D341Med (cell line): ENCODE results near the gene FCHO1.

Source experiments
- DNase-seq: peaks from one replicate; pipeline ENCODE4 v3.0.0; 2012; ENCODE audit warnings: low spot score

Gene FCHO1

DNA sequence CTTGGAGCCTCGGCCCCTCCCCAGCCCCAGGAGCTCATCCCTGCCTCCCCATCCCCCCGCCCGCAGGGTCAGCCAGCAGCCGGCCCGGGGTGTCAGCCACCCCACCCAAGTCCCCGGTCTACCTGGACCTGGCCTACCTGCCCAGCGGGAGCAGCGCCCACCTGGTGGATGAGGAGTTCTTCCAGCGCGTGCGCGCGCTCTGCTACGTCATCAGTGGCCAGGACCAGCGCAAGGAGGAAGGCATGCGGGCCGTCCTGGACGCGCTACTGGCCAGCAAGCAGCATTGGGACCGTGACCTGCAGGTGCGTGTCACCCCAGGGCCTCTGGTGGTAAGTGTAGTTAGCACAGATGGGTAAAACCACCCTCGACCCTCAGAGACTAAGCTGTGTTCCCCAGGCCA, 18.1 kb upstream of the FCHO1 start:
- DNase-seq, result no peak

DNA sequence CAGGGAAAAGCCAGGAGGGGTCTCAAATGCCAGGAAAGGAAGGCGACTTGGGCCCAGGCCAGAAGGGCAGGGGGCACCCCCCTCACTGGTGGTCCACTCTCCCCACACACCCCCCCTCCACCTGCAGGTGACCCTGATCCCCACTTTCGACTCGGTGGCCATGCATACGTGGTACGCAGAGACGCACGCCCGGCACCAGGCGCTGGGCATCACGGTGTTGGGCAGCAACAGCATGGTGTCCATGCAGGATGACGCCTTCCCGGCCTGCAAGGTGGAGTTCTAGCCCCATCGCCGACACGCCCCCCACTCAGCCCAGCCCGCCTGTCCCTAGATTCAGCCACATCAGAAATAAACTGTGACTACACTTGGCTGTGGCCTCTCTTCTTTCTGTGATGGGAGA, 17.1 kb upstream of the FCHO1 start:
- DNase-seq, result no peak

DNA sequence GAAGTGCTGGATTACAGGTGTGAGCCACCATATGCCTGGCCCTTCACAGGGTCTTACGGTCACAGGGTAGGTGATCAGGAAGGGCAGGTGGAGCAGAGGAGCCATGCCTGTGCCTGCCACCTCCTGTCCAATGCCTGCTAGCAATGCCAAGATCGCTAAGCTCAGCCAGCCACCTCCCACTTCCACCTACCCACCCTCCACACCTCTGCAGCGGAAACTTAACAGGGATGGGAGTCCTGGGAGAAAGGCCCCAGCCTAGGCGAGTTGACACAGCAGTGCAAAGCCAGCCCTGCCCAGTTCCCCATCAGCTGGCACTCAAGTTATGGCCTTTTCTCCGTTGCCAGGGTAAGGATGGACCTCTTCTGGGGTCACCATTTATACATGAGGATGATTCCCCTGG, 15.9 kb upstream of the FCHO1 start:
- peak; percentile 21 for DNase-seq

DNA sequence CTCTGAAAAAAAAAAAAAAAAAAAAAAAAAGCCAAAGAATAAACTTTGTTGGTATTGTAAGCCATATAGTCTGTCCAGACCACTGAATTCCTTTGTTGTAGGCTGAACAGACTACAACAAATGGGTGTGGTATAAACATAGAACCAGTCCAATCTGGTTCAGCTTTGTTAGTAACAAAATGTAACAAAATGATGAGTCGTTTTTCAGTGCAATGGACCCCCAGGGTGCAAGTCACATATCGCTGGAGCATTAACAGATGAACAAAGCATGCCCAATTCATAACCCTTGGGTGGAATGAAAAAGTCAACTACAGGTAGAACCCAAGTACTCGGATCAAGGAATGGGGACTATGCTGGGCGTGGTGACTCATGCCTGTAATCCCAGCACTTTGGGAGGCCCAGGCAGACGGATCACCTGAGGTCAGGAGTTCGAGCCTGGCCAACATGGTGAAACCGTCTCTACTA, 13.6 kb upstream of the FCHO1 start:
- peak; percentile 9 for DNase-seq

DNA sequence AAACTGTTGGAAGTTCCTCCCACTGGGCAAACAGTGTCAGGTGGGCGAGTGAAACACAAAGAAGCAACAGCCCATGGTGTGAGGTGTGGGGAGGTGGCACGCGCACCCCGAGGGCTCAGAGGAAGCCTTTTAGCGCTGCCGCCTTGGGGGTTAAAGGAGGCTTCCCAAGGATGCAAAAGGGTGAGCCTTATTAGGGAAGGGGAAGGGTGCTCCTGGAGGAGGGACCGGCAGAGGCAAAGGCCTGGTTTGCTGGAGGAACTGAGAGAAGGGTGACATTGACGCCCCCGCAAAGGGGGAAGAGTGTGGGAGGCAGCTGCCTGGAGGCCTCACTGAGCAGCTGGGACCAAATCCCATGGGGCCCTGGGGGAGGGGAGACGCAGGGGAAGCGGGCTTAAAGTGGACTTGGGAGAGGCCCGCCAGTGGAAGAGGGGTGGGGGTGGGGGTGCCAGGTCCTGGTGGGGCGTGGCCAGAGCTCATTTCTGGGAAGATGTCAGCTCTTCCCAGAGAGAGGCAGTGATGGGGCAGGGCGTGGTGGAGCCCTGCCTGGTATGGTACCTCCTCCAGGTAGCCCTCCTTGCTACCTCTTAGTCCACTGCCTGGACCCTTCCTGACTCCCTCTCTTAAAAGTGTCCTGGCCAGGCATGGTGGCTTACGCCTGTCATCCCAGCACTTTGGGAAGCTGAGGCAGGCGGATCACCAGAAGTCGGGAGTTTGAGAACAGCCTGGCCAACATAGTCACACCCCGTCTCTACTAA, 12.0 kb upstream of the FCHO1 start:
- peak; percentile 89 for DNase-seq

DNA sequence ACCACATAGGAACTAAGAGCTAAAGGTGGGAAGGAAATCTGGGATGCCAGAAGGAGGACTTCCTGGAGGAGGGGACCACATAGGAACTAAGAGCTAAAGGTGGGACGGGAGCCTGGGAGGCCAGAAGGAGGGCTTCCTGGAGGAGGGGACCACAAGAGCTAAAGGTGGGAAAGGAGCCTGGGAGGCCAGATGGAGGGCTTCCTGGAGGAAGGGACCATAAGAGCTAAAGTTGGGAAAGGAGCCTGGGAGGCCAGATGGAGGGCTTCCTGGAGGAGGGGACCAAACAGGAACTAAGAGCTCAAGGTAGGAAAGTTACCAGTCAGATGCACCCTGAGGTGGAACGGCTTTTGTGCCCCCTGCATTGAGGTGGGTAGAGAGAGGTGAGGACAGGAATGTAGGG, 9.8 kb upstream of the FCHO1 start:
- DNase-seq, result no peak

DNA sequence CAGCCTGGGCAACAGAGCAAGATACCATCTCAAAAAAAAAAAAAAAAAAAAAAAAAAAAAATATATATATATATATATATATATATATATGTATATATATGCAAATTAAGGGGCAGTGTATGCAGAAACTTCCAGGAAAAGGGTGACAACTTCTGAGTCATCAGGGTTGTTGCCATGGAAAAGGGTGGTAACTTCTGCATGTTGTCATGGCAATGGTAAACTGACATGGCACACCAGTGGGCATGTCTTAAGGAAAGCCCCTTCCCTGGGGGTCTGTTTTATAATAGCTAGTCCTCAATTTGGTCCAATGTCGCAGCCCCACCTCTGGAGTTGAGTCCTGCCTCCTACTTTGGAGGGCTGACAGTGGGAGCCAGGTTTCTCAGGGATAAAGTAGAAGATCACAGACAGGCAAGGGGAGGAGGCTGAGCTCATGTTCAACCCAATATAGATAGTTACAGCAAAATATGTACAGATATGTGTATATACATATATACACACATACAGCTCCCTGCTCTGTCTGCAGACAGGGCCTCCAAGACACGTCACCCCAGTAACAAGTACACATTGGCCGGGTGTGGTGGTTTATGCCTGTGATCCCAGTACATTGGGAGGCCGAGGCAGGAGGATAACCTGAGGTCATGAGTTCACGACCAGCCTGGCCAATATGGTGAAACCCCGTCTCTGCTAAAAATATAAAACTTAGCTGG, 7.2 kb upstream of the FCHO1 start:
- DNase-seq, result no peak

DNA sequence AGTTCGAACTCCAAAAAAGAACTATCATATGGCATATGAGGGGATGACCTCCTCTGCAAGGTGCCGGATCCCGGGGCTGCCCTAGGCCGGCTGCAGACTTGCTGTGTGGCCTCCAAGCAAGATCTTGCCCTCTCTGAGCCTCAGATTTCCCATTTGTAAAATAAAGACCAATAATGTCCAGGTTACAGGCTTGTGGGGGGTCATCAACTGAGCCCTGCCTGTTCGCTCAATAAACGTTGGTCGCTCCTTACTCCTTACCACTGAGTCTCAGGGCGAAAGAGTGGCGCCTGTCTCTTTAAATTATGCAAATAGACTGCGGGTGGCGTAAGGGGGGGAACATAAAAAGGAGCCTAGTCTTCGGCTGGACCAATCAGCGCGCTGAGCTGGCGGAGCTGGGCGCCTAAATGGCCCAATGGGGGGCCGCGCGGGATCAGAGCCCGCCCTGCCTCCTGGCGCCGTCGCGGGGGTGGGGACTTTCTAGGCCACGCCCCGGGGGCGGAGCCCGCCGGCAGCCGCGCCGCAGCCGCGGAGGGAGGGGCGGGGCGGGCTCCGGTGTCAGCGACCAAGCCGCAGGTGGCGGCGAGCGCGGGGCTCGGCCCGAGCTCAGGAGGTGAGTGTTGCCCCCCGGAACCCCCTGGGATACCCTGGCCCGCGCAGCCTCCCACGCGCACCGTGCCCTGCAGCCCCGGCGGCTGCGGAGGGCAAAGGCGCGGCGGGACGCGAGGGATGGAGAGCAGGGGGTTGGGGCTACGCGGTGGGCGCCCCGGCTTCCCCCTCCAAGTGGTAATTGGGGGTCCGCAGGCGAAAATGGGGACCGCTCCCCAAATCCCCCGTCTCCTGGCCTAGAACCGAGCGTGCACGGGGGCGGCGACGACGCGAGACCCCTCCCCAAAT, 3.8 kb upstream of the FCHO1 start:
- peak; percentile 99 for DNase-seq

DNA sequence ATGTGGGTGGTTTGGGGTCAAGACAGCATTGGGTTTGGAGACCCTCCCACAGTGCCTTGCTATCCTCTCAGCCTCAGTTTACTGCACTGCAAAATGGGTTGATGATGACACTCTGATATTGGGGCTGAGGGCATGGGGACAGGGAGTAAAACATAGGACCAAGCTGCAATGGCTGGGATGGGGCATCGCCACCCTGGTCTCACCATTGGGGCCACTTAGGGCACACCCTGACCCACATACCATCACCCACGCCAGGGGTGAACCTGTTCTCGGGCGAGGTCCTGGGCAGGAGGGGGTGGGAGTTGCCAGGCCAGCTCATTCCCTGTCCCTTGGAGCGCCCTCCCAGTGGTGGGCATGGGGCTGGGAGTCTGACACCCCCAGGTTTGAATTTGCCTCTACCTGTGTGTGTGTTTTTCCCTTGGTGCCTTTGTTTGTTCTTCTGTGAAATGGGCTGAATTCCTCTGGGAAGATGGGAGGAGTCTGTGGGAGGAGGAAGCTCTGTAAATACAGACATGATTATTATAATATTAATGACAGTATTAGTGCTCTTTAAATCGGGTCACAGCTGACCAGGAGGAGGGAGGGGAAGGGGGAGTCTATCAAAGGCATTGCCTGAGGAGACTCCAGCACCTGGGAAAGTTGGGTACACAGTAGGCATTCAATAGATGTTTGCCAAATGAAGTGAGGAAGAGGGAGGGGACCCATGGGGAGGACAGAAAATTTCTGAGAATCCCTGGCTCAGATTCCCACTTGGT, 2.2 kb upstream of the FCHO1 start:
- no peak for DNase-seq

DNA sequence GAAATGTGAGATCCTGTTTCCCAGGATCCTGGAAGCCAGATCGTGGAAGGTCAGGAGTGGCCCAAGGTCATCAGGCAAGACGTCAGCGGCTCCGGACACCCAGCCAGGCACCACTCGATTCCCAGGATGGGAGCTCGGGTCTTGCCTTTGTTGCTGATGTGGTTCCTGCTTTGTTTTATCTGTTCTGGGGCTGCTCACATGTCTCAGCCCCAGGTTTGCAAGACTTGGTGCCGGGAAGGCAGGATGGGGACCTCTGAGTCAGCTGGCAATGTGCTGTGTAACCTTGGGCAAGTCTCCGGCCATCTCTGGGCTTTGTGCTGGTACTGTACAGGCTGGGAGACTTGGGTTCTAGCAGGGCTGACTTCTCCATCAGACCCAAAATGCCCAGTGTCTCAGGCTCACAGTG, 1.4 kb upstream of the FCHO1 start:
- no peak for DNase-seq

DNA sequence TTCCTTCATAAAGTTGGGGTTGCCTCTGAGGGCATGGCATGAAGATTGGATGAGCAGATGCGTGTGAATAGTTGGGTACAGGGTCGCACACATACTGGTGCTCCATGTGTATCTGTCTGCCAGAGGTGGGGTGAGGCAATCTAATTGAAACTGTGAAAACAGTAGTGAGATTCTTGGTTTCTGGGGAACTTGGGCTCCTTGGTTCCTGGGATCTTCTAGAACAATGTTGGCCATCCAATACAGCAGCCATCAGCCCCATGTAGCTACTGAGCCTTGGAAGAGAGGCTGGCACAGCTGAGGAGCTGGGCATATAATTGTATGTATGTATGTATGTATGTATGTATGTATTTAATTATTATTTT, 616 bp downstream of the FCHO1 start:
- DNase-seq, result no peak

DNA sequence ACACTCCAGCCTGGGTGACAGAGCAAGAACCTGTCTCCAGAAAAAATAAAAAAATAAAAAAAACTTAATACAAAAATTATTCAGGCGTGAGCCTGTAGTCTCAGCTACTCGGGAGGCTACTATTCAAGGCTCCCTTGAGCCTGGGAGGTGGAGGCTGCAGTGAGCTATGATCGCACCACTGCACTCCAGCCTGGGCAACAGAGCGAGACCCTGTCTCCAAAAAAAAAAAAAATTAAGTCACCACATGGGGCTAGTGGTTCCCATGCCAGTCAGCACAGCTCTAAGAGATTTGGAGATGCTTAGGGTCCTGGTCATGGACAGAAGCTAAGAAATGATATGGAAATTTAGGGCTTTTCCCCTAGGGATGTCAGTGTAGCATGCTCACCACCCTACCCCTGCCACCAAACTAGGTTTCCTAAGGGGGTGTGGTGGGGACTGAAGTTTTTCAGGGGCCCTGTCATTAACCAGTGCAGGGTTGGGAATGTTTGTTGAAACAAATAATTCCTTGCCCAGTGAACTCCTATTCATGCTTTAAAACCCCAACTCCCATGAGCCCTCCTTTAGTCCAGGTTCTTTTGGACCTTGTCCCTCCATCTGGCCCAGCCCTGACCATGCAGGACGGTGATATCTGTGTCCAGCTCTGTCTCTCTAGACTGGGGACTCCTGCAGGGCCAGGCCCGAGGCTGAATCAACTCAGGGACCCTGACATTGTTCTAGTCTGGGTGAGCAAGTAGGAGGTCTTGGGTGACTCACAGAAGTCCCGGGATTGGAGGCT, 1.8 kb downstream of the FCHO1 start:
- DNase-seq, result peak; percentile 6

DNA sequence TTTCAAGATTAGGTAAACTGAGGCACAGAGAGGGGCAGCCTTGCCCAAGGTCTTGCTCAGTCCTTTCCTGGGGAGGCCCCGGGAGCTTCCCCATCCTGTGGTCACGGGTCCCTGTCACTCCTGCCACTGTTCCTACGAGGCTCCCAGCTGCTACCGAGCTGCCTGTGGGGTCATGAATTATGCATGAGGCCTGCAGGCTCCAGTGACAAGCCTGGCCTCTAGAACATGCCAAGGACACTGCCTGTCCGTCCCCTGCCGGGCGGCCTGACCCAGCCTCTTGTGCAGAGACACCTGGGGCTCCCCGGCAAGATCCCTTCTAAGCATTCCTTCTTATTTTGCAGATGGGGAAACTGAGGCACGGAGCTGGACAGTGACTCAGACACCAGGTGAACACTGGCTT, 2.7 kb downstream of the FCHO1 start:
- DNase-seq, result peak; percentile 41

DNA sequence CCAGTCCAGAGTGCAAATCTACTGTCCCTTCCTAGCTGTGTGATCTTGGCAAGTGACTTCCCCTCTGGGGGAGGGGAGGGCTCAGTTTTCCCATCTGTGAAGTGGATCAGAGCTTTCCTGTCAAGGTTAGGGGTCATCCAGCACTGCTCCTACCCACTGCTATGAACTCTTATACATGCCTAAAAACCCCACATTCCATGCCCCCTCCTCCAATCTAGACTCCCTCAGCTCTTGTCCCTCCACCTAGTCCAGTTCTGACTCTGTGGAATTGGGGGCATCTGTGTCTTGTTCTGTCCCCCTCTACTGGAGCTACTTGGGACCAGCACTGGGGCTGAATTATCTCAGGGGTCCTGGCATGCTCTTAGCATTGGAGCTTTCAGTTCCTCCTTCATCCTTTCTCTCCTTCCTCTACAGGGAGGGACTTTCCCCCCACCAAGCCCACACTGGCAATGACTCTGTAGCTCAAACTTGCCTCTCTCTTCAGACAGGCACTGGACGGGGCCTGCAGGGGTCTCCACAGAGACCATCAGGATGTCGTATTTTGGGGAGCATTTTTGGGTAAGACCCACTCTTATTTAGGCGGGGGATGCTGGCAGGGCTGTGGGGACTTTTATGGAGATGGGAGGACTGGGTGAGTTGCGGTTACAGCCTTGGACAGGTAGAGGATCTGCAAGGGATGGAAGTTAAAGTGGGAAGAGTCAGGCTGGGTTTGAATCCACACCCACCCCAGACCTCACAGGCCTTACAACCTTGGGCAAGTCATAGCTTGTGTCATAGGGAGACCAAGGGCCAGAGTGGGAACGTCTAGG, 3.6 kb downstream of the FCHO1 start:
- DNase-seq, result peak; percentile 8

DNA sequence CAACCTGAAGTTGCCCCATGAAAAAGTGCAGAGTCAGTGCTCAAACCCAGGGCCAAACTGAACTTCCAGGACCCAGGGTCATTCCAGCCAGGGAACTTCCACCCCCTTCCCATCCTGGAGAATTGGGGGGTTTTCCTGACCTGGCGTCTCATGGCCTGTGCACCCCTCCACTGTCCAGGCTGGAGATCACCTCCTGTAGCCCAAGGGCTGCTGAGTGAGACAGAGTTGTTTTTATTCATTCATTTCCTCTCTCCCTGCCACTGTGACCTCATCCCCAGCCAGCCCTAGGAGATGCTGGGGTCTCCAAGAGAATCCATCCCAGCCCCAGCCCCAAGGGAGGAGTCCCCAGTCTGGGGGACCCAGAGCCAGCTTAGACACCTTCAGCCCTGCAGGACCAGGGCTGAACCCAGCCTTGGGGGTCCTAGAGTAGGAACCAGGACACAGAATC, 4.2 kb downstream of the FCHO1 start:
- peak; percentile 30 for DNase-seq

DNA sequence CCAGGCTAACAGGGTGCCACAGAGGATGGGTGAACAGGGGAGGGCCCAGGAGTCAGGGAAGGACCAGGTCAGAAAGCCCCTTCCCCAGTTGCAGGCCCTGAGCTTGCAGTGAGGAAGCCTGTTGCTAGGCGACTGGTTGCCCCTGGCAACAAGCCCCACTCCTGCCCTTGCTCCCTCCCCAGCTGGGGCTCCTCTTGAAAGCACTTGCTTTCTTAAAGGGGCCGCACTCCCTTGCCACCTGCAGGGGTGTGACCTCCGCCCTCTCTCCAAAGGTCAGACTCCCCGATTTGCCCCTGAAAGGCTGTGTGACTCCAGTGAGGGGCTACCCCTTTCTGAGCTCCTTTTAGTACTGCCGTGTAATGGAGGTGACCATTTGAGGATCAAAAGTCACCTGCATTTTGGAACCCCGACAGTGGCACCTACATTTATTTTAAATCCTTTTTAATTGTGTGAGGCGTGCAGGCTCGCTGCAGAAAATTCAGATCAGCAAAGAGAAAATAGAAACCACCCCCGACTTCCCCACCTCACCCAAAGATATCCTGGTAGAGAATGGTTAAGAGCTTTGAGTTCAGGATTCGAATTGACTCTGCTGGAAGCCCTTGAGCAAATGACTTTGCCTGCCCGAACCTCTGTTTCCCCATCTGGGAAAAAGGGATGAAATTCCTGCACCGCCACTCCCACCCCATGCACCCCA, 4.8 kb downstream of the FCHO1 start:
- peak; percentile 89 for DNase-seq

DNA sequence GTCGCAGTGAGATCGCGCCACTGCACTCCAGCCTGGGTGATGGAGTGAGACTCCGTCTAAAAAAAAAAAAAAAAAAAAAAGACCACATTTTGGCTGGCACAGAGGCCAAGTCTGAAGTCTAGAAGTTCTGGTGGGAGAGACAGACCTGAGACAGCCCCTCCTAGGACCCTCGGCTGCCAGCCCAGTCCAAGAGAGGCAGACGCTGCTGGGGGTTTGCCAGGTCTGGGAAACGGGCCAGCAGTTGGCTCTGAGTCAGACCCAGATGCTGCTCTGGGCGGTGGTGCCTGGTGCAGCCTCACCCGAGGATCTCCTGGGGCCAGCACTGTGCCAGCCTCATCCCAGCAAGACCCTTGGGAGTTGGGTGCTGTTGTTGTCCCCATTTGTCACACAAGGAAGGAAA, 5.8 kb downstream of the FCHO1 start:
- DNase-seq, result peak; percentile 85

DNA sequence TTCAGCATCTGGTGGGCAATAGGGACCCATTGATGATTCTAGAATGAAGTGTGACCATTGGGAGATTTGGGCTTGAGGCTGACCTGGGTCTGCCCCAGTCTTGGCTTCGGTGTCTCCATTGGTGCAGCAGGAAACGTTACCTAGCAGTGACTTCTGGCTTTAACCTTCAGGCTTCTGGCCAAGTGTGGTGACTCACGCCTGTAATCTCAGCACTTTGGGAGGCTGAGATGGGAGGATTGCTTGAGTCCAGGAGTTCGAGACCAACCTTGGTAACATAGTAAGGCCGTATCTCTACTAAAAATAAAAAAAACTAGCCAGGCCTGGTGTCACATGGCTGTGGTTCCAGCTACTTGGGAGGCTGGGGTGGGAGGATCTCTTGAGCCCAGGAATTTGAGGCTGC, 7.2 kb downstream of the FCHO1 start:
- no peak for DNase-seq

DNA sequence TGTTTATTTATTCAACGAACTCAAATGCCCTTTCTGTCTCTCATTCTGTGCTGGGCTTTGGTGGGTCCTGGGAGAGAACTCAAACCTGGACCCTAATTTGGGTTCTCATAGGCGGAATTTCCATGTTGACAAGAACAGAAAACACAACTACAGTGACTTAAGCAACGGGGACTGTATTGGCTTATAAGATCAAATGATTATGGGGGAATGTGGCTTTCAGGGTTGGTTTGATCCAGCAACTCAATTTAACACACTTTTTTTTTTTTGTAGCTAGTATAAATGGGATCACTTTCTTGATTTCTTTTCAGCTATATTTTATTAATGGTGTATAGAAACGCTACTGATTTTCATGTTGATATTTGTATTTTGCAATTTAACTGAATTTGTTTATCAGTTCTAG, 9.9 kb downstream of the FCHO1 start:
- DNase-seq, result no peak
